GM12875 (cell line): Measurements from ENCODE around the gene PALLD.

Experiments
- H3K4me3 ChIP-seq: one replicate; pipeline ENCODE4 v1.5.1; 2011; ENCODE audit warnings: low read depth, low read length, control low read depth
- TF ChIP-seq, protein P1 (sequence below): IDR thresholded peaks from 2 replicates; pipeline ENCODE4 v1.5.1; 2011; ENCODE audit warnings: low read depth, mild to moderate bottlenecking, control low read depth, inconsistent platforms, low read length, moderate library complexity, borderline replicate concordance; ENCODE audit not compliant: insufficient read depth

PALLD gene

GRCh38 chr4:168863719-168864647 is 367.1 kb downstream of the PALLD start:
- TF ChIP-seq, protein P1, sequence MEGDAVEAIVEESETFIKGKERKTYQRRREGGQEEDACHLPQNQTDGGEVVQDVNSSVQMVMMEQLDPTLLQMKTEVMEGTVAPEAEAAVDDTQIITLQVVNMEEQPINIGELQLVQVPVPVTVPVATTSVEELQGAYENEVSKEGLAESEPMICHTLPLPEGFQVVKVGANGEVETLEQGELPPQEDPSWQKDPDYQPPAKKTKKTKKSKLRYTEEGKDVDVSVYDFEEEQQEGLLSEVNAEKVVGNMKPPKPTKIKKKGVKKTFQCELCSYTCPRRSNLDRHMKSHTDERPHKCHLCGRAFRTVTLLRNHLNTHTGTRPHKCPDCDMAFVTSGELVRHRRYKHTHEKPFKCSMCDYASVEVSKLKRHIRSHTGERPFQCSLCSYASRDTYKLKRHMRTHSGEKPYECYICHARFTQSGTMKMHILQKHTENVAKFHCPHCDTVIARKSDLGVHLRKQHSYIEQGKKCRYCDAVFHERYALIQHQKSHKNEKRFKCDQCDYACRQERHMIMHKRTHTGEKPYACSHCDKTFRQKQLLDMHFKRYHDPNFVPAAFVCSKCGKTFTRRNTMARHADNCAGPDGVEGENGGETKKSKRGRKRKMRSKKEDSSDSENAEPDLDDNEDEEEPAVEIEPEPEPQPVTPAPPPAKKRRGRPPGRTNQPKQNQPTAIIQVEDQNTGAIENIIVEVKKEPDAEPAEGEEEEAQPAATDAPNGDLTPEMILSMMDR: no peak

DNA sequence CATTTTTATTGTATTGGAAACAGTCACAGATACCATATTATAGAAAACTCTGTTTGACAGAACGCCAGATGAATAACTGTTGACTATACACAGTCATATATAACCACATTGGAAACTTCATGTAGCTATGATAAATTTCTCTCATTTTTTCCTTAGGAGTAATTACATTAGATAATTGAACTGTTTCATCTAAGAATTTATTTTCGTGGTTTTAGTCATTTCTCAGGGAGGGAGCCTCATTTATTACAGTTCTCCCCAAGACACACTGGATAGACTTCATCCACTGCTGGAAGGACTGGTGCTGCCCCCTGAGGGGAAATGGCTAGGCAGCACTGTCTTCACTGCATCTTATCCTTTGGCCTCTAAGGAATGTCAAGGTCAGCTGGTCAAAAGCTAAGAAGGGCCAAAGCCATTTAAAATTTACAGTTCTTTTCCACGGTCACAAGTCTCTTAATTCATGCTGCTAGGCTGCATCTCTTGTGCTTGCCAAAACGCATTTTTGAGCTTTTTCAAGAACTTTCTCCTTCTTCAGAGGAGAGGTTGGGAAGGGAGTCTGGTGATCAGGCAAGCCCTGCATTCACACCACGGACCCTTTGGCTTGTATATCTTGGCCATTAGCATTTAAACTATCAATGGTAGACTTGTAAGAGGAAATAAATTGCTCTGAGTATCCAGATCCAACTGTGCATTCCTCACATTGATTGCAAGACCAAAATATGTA is 368.1 kb downstream of the PALLD start:
- TF ChIP-seq, protein P1: no peak
- no peak overlapping the region for H3K4me3 ChIP-seq

More at GRCh38 chr4:168863719-168864647, 367.1 kb downstream of the PALLD start:
- H3K4me3 ChIP-seq: no peak overlapping the region

- TF ChIP-seq, protein P1: no peak
- H3K4me3 ChIP-seq: no peak overlapping the region
Measured at GRCh38 chr4:168865854-168866253, 369.0 kb downstream of the PALLD start.

DNA sequence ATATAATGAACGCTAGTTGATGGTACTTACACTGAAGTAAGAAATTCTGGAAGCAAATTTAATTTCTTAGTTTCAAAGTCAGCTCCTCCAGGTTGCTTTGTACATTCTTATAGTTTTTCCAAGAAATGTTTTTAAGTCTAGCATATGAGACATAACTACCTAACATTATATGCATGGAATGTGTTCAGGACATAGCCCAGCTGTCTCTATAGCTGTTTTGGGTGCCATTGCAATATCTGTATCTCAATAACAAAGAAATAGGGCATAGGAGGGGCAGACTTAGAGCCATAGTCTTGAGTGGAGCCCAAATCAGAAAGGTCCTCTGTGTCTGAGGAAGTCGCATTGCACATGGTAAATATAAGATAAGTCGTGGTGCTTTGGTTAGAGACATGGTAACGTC is 369.8 kb downstream of the PALLD start:
- TF ChIP-seq, protein P1: no peak
- no peak overlapping the region for H3K4me3 ChIP-seq

- H3K4me3 ChIP-seq: no peak overlapping the region
- TF ChIP-seq, protein P1: no peak
Measured at GRCh38 chr4:168867128-168867527, 370.3 kb downstream of the PALLD start.

- H3K4me3 ChIP-seq: no peak overlapping the region
Measured at GRCh38 chr4:168868044-168868781, 371.4 kb downstream of the PALLD start.

More at GRCh38 chr4:168868044-168868781, 371.4 kb downstream of the PALLD start:
- TF ChIP-seq, protein P1: no peak
